DOHH2 (cell line): ENCODE results near the gene LRRC7.

Experiments used
- EZH2phosphoT487 ChIP-seq: fragments of 200-600 bp; sonication (generic); IDR thresholded peaks from 2 replicates; pipeline ENCODE4 v1.6.1; 2017; ENCODE audit warnings: borderline replicate concordance, mild to moderate bottlenecking, antibody characterized with exemption, low read length, moderate library complexity, mixed read lengths
- TF ChIP-seq, protein P1 (sequence below): fragments of 200-600 bp; sonication (generic); IDR thresholded peaks from one replicate; pipeline ENCODE4 v1.5.1; 2014; ENCODE audit warnings: antibody characterized with exemption, mild to moderate bottlenecking, low read depth, low read length; ENCODE audit not compliant: poor library complexity, severe bottlenecking

DNA sequence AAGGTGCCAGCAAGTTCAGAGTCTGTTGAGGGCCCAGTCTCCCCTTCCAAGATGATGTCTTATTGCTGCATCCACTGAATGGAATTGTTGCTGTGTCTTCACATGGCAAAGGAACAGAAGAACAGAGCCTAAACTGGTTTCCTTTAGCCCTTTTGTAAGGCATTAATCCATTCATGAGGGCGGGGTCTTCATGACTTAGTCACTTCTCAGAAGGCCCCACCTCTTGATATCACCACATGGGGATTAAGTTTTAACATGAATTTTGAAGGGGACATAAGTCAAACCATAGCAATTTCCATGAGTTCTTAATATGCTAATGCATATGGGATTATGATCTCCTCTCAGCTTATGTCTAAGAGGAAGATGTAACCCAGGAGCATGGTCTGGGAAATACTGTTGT is 182.9 kb downstream of the LRRC7 start:
- TF ChIP-seq, protein P1, sequence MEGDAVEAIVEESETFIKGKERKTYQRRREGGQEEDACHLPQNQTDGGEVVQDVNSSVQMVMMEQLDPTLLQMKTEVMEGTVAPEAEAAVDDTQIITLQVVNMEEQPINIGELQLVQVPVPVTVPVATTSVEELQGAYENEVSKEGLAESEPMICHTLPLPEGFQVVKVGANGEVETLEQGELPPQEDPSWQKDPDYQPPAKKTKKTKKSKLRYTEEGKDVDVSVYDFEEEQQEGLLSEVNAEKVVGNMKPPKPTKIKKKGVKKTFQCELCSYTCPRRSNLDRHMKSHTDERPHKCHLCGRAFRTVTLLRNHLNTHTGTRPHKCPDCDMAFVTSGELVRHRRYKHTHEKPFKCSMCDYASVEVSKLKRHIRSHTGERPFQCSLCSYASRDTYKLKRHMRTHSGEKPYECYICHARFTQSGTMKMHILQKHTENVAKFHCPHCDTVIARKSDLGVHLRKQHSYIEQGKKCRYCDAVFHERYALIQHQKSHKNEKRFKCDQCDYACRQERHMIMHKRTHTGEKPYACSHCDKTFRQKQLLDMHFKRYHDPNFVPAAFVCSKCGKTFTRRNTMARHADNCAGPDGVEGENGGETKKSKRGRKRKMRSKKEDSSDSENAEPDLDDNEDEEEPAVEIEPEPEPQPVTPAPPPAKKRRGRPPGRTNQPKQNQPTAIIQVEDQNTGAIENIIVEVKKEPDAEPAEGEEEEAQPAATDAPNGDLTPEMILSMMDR, result no peak
- TF ChIP-seq EZH2phosphoT487, result no peak
